HG03175 (cell line): Measurements from ENCODE around the gene TPCN2.

Experiments
- ATAC-seq: cut with Tn5 transposase; IDR thresholded peaks from one replicate; pipeline ENCODE4 v1.9.1; 2021; ENCODE audit warnings: mild to moderate bottlenecking, moderate library complexity; ENCODE audit not compliant: unreplicated experiment

Gene TPCN2

DNA sequence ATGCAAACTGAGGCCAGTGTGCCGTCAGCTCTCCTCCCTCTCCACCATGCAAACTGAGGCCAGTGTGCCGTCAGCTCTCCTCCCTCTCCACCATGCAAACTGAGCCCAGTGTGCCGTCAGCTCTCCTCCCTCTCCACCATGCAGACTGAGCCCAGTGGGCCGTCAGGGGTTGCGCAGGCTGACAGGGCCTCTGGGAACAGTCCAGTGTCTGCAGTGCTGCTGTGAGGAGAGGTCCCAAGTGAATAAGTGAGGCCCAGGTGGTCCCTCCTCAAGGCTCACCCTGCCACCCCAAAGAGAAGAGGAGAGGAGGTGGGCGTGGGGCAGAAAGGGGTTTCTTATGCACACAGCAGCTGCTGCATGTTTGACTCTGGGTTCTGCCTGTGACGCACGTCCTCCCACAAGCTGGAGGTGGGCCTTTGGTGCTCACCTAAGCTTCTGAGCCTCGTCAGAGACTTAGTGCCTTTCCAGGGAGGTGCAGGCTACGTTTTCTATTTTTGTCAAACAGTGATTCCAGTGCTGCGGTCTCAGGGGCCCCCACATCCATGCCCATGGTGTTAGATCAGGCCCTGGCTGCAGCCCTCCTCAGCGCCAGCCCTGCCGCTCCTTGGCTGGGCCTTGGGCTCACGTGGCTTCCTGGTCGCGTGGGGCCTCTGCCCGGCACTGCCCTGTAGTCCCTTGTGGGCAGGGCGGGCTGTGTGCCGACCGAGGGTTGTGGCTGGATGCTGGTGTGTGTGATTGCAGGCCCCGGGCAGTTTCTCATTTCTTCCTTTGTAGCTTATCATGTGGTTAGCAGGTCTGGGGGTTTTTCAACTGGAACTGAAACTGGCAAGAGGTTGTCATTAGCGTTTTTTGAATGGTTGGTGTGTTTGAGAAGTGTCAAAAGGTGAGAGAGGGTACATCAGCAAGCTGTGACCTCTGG lies 7.1 kb downstream of the TPCN2 start:
- ATAC-seq: peak; percentile 86

DNA sequence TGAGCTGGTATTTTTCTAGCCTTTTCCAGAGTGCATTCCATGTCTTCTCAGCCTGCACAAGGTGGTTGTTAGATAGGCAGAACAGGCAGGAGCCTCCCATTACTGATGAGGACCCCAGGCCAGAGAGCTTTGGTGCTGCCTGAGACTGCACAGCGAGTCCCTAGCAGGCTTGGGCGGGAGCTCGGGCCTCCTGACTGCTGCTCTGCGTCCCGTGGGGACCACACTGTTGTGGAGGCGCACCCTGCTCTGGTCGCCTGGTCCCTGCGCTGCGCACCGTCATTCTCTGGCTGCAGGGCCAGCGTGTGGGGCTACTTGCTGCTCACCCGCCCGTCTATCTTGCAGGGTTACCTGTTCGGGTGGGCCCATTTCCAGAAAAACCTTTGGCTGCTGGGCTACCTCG lies 8.5 kb downstream of the TPCN2 start:
- no peak for ATAC-seq

DNA sequence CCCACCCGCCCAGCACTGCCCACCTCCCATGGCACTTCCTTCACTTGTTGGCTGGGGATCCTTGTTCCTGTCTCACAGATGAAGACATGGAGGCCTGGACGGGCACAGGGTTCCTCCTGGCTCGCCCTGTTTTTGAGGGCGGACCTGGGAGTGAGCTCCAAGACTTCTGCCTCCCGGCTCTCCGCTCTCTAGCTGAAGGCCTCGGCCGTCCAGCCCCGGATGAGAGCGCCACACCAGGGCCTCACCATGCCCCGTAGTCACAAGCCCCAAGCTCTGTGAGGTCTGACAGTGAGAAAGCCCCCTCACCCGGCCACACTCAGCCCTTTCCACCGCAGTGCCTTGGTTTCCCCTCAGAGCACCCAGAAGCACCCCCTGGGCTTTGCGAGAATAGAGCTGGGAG lies 9.1 kb downstream of the TPCN2 start:
- no peak for ATAC-seq

DNA sequence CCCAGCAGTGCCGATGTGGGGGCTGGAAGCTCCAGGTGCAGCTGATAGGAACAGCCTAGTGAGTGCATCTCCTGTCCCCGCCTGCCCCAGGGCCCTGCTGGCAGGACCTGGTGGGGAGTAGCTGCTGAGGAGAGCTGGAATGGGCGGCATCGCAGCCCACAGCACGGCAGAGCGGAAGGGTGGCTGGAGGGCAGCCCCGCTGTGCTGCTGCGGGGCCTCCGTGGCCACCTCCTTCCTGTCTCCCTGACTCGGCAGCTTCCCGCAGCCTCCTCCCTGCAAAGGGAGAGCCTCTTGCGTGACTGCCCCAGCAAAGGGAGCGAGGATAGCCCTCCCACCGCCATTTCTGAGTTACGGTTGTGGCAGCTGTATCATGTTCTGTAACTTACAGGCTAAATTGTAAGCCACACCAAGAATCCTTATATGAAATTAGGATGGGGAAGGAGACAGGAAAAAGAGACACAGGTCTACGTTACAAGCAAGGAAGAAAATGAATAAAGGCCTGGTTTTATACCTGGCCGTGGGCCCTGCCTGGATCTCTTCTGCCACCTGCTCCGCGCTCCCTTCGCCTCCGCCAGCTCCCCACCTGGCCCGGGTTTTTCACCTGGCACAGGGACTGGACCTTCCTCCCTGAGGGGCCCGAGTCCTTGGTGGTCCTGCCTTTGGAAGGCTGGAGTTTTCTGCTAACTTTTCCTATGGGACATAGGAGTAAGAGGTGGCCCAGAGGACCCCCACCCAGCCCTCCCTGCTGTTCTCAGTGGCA lies 10.0 kb downstream of the TPCN2 start:
- ATAC-seq: no peak

- ATAC-seq: no peak
These were observed 10.7 kb downstream of the TPCN2 start for GRCh38 chr11:69059429-69059828.

DNA sequence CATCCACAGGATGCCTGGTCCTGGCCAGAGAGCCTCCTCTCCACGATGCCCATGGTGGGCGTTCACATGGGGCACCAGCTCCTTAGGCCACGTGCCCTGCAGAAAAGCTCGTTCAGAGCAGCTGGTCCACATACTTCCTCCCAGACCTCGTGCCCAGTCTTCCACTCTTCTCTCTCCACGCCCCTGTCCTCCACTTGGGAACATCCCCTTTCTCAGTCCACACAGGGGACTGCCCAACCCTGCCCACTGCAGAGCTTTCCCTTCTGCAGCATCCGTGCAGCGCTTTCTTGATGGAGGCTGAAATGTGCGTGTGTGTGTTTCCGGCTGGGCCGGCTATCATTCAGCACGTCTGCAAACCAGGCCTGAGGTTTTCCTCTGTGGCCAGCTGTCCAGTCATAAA lies 11.3 kb downstream of the TPCN2 start:
- ATAC-seq: no peak

DNA sequence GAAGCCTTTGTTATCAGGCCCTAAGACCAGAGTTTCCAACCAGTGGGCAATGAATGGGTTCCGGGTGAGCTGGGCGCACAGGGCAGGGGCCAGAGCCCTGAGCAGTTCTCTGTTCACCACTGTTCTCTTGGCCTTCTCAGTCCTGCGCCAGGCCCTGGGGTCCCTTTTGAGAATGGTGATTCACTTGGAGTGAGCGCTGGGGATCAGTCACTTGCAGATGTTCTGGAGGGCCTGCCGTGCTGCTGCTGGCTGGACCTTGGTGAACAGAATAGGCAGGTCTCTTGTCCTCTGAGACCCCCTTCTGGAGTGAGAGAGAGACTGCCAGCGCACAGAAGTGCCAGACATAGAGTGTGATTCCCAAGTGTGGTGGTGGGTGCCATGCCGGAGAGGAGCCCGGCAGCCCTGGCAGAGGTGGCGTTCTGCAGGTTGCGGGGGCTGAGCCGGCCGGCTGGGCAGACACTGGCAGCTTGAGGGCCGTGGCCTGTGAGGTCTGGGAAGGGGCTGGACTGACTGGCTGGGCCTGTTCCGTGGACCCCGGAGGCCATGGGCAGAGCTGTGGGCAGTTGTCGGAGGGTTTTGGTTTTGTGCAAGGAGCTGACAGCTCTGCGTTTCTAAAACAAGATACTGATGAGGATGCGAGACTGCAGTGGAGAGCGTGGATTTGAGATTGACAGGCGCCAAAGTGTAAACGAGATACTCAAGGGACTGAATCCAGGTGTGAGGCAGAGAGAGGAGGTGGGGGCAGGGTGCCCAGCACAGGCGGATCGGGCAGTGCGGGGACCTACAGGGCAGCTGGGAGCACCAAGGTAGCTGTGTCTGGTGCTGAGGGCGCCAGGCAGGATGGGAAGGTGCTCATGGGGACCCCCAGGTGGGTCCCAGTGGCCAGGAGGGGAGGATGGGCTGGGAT lies 12.3 kb downstream of the TPCN2 start:
- no peak for ATAC-seq

DNA sequence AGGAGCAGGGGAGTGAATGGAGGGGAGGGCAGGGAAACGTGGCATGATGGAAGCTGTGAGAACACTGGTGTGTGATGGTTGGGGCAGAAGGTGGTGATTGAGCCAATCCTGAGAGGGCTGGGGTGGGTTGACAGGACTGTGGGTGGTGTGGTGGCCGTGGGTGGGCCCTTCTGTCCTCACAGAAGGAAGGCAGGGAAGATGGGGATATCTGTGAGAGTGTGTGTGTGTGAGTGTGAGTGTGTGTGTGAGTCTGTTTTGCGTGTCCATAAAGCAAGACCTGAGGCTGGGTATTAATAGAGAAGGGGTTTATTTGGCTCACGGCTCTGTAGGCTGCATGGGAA lies 13.0 kb downstream of the TPCN2 start:
- ATAC-seq: no peak

DNA sequence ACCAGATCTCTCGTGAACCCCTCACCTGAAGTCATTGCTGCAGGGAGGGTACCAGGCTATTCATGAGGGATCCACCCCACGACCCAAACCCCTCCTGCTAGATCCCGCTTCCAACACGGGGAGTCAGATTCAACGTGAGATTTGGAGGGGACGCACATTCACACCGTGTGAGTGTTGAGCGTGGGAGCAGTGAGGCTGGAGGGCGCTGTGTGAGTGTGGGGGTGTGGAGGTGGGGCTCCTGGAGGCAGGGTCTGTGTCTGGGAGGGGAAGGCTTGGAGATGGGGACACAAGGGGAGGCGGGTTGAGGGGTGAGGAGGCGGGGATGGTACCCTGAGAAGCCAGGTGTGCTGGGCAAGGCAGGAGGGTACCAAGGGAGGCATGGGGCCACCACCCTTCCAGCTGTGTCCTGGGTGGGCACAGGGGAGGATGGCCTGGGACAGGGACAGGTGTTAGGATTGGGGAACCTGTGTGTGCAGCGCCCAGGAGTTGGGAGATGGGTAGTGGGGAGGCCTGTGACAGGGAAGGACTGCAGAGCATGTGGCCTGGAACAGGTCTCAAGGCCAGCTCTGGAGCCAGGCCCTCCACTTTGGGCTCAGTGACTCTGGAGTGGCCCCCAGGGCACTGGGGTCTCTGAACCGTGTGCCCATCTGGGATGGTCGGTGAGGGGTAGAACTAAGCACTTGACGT lies 13.6 kb downstream of the TPCN2 start:
- no peak for ATAC-seq

GRCh38 chr11:69062873-69063651 lies 14.3 kb downstream of the TPCN2 start:
- ATAC-seq: no peak

DNA sequence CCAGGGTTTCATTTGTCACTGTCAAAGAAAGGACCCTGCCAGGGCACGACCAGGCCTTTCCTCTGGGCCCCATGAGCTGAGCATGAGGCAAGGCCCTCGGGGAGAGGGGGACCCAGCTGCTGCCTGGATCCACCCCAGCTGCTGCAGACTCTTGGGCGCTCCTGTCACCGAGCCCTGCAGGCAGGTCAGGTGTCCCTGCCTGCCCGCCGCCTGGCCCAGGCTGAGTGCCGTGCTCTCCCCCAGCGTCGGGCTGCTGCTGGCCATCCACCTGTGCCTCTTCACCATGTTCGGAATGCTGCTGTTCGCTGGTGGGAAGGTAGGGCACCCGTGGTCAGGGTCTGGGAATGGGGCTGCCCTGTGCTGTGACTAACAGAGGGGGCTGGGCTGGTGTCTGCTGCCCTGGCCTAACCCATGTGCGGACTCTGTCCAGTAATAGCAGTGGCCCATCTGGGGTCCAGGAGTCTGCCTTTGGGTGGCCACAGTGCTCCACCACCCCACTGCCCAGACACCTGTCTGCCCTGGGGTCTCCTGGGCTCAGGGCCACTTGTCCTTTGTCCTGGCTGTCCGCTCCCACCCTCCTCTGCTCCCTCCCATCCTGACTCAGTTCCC lies 15.0 kb downstream of the TPCN2 start:
- no peak for ATAC-seq

DNA sequence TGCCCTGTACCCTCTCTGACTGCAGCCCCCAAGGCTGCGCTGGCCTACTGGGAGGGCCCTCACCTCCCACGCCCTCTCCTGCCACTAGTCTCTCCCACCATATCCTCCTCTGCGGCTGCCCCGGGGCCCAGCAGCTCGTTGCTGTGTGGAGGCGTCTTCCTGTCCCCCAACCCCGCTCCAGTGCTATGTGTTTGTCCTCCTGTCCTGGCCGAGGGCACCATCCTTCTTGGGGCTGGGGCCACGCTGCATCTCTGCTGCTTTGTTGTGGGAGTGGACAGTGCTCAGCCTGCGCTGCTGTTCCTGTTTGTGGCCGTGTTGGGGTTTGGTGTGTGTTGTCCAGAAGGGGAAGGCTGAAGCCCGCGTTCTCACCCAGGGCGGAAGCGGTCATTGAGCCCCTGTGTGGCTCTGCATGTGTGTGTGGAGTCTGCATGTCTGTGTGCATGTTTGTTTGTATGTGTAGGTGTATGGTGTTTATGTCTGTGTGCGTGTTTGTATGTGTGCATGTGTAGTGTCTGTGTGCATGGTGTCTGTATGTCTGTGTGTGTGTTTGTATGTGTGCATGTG lies 15.7 kb downstream of the TPCN2 start:
- ATAC-seq: no peak

GRCh38 chr11:69065147-69065710 lies 16.5 kb downstream of the TPCN2 start:
- no peak for ATAC-seq

GRCh38 chr11:69066122-69067112 lies 17.7 kb downstream of the TPCN2 start:
- no peak for ATAC-seq

- ATAC-seq: no peak
These were observed 18.5 kb downstream of the TPCN2 start for GRCh38 chr11:69067200-69067599.

DNA sequence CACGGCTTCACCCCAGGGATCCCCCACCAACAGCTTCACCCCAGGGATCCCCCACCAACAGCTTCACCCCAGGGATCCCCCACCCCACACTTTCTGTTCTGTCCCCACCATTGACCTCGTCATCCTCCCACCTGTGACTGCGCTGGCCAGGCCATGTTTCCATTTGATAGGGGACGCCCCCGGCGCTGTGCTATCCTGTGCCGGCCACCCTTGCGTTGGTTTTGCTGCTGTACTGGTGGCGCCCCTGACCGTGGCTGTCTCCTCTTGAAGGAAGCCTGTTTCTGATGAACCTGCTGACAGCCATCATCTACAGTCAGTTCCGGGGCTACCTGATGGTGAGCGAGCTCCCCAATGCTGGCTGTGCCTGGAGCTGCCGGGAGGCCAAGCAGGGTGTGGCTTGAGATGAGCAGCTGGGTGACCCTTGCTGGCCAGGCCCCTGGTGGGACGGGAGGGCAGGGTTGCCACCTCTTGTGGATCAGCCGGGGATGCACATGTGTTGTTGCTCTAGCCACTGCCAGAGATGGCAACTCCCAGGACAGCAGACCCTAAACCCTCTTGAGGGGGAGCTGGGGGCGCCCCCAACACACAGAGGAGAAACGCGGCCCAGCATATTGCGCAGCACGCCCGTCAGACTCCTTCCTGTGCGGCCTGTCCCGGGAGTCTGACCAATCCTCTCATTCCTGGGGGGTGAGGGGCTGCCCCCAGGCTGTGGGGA lies 22.5 kb downstream of the TPCN2 start:
- no peak for ATAC-seq

DNA sequence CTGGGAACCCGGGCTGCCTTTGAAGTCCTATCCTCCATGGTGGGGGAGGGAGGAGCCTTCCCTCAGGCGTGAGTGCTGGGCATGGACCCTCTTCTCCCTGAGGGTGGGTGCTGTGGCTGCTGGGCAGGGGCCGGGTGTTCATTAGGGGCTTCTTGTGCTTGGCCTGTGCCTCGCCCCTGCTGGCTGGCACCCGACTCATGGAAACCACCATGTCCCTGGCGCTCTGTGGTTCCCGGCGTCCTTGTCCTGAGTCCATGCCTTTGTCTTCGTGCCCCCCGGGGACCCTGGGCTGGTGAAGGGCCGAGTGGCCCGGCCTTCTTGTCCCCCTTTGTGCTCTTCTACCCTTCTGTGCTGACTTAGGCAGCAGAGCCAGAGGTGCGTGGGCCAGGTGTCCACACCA lies 23.2 kb downstream of the TPCN2 start:
- ATAC-seq: no peak
